ENCODE results near the gene VDR.

- TF ChIP-seq CTCF (IDR thresholded peaks at IDR 0.05) (no peak), EZH2 (IDR thresholded peaks at IDR 0.05; ENCODE audit: borderline replicate concordance, insufficient read depth, low read depth, low read length, poor library complexity, severe bottlenecking) (no peak)
Observed at GRCh38 chr12:47824198-47824597, 80.6 kb downstream of the VDR start.
